Stimulated activated CD8-positive, alpha-beta memory T cell treated with anti-CD3 and anti-CD28 coated beads, Interleukin-2, amount 100 ng/mL, for 1 hour (primary cell): ENCODE data around the gene ITPR2.

Experiments used
- DNase-seq, 2 donors: peaks; one replicate each; pipeline ENCODE4 v3.0.0-alpha.2; 2020; ENCODE audit warnings: low read depth in 2 of 2

ITPR2 gene

DNA sequence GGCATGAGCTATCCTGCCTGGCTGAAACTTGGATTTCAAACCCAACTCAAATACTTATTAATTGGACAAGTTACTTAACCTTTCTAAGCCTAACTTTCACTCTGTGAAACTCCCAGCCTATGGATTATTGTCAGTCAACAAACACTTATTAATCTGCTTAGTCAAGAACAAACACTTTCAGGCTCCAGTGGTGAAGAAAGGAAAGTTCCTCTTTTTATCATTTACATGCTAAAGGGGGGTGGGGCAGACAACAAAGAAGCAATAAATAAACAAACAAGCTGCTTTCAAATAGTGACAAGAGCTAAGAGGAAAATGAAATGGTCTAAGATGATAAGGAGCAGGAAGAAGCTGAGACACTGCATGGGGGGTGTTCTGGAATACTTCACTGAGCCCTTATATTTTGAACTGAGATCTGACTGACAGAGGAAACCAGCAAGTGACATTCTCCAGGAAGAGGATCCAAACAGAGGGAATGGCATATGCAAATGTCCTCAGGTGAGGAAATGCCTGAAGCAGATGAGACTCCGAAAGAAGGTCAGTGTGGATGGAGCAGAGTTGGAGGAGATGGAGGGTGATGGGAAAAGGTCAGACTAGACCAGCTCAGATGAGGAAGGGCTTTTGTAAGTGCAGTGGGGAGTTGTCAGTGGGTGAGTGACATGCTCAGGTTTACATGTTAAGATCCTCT lies 259.6 kb downstream of the ITPR2 start:
- no peak for DNase-seq

DNA sequence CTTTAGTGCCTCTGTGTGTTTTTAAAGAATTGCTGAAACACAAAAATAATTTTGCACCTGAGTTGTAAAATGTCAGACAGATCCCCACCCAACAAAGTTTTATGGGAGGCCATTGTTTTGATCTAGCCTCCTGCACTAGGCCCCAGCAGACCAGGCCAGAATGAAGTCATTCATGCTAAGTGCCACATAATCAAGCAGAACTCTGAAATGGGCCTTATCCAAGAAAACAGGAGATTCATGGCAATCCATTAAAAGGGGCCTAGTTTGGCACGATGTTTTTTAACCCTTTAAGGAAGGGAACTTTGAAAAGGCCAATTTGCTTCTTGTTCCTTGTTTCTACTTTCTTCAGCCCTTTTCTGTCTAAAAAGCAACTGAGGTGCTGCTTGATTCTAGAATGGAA lies 260.9 kb downstream of the ITPR2 start:
- no peak for DNase-seq

DNA sequence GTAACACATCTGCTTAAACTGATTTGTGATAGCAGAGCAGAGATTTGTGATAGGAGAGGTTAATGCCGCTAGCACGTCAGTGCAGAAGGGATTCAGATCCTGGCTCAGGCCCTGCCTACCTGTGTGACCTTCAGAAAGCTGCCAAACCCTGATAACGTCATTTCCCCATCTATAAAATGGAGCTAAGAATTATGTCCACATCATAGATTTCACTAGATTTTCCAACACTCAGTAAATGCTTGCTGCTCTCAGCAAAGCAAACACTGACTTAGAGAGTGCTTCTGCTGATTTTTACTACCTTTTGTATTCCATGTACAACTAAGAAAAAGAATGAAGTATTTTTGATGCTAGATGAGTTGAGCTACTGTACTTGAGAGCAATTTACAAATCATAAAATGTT lies 261.4 kb downstream of the ITPR2 start:
- DNase-seq: no peak

DNA sequence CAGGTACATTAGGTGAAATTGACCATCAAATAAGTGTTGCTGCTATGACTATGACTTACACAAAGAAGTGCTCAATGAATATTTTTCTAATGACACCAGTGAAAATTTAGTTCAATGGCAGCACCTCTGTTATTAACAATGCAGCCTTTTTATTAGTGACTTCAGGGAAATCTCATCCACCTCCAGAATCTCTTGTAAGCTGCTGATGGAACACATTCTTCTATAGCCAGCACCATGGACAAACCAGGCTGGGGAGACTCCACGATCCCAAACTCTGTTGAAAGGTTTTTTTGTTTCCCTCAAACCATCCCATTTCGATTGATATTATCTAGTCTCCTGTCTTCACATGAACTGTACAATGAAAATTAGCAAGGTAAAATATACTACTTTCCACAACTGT lies 265.9 kb downstream of the ITPR2 start:
- DNase-seq: no peak

DNA sequence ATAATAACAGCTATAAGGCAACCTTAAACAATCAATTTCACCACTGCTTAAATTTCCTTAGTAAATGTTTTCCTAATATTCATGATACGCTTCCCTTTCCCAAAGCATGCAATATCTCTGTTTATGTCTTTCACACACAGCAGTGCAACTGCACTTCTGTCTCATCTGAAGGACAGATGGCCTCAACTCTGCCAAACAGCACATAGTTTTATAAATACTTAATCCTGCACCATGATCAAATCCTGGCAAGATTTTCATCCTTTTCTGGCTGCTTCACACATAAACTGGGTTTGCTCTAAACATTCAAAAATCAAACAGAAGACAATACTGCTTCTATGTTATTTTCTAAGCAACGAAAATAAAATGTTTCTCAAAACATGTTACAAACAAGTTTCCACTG lies 266.3 kb downstream of the ITPR2 start:
- DNase-seq: no peak

DNA sequence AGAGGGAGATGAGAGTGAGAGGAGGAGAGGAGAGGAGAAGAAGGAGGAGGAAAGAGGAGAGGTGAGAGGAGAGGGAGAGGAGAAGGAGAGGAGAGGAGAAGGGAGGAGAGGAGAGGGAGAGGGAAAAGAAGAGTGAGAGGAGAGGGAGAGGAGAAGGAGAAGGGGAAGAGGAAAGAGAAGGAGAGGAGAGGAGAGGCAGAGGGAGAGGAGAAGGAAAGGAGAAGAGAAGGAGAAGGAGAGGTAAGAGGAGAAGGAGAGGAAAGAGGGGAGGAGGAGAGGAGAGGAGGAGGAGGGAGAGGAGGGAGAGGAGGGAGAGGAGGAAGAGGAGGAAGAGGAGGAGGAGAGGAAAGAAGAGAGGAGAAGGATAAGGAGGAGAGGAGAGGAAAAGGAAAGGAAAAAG lies 266.8 kb downstream of the ITPR2 start:
- DNase-seq: no peak

- DNase-seq: no peak
Measured at GRCh38 chr12:26564391-26564790, 268.6 kb downstream of the ITPR2 start.

GRCh38 chr12:26563552-26563951 lies 269.4 kb downstream of the ITPR2 start:
- no peak for DNase-seq

GRCh38 chr12:26557326-26557725 lies 275.7 kb downstream of the ITPR2 start:
- DNase-seq: no peak

- no peak for DNase-seq
Measured at GRCh38 chr12:26556916-26557315, 276.1 kb downstream of the ITPR2 start.

GRCh38 chr12:26555139-26555538 lies 277.9 kb downstream of the ITPR2 start:
- no peak for DNase-seq

GRCh38 chr12:26554332-26554731 lies 278.7 kb downstream of the ITPR2 start:
- no peak for DNase-seq

GRCh38 chr12:26551385-26551784 lies 281.6 kb downstream of the ITPR2 start:
- no peak for DNase-seq

DNA sequence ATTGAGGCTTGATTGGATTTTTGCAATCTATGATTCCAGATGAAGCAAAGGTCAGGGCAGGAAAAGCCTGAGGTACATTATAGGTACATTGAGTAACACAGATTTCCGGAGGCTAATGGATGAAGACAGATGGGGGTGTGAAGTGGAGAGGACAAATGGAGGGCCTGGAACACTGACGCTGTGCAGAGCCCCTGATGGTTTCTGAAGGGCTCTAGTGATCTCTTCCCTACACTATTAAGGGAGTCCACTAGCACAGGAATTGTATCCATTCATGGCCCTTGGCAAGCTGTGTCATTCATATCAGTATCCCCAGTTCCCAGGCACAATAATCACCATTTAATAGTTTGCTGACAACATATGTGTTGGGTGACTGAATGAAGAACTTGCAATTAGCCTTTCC lies 284.8 kb downstream of the ITPR2 start:
- no peak for DNase-seq

DNA sequence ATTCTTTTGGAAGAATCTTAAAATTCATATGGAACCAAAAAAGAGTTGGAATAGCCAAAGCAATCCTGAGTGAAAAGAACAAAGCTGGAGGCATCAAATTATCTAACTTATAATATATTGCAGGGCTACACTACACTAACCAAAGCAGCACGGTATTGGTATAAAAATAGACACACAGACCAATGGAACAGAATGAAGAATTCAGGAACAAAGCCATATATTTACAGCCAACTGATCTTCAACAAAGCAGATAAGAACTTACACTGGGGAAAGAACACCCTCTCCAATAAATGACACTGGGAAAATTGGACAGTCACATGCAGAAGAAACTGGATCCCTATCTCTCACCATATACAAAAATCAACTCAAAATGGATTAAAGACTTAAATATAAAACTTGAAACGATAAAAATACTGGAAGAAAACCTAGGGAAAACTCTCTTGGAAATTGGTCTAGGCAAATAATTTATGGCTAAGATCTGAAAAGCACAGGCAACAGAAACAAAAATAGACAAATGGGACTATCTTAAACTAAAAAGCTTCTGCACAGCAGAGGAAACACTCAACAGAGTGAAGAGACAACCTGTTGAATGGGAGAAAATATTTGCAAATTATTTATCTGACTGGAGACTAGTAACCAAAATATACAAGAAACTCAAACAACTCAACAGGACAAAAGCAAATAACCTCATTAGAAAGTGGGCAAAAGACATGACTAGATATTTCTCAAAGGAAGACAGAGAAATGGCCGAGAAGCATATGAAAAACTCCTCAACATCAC lies 286.3 kb downstream of the ITPR2 start:
- DNase-seq: no peak

GRCh38 chr12:26539131-26539530 lies 293.9 kb downstream of the ITPR2 start:
- DNase-seq: no peak

DNA sequence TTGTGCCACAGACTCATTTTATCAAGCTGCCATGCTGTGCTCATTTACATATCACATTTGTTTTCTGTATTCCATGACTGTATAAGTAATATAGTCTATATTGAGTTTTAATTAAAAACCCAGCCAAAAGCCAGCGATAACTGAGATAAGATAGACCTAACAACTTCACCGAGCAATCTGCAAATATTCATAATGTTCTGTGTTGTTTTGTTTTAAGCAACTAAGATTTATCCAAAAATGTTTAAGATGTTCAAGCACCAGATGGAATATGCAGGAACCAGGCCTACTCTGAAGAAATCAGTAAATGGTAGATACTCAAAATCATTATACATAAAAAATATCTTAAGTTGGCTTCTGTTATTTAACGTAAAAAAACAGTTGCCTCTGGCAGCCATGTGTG lies 295.3 kb downstream of the ITPR2 start:
- DNase-seq: no peak

DNA sequence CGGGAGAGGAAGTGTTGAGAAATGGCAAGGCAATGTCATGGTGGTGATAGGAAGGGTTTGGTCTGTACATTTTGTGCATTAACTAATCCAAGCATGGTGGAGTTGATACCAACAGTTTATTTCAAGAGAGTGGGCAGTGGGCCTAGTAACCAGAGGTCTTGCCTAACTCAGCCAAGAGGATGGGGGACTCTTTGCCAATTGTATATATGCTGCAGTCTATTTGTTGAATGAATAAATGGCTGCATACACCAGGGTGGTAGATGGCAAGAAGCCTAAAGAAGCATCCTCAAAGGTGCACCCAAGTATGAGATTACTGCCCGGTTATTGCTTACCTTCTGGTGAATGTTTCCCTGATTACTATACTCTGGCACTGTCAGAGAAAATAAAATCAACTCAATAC lies 295.9 kb downstream of the ITPR2 start:
- no peak for DNase-seq

GRCh38 chr12:26535826-26536225 lies 297.2 kb downstream of the ITPR2 start:
- no peak for DNase-seq

DNA sequence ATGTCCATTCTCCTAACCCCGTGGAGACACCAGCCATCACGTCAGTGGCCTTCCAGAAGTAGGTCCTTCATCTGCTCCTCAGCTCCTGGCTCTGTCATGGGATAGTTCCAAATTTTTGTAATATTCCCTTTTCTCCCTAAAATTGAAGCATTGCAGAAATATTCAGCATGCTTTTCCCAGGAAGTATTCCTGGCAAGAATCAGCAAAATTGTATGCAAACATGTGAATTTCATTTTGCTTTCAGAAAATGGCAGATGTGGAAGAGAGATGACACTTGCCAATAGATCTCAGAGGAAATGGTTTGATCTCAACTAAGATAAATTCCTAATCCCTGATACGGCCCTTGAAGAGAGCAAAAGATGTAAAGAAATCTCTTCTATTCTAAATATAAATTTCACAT lies 298.9 kb downstream of the ITPR2 start:
- no peak for DNase-seq

DNA sequence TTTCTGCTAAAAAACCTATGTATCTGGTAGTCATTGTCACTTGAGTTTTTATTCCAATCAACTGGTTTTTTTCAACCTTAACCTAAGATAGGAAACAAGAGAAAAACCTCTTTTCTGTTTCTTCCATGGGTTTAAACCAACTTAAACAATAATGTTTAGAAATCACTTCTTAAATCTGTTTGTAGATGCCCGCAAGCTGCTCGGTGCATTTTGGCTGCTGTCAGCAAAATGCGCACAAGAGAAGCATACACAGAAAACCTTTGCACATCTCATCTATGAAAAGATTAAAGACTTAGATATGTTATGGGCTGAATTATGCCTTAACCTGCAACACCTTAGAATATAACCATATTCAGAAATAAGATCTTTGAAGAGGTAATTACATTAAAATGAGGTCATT lies 299.8 kb downstream of the ITPR2 start:
- DNase-seq: no peak

DNA sequence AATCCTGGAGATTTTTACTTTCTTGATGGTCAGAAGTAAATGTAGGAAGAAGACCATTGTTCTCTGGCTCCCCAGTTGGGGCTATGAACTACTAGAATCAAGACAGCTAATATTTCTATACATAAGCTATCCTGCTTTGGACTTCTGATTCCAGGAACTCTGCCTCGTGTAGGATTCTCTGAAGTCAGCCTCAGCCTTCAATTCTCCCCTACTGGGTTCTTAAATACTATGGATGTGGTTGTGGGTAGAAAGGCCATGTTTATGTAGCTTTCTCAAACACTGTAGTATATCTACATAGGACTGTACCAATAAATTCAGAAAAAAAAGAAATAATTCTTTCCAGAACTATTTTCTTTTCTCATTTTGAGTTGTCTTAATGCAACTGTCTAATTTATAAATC lies 302.5 kb downstream of the ITPR2 start:
- DNase-seq: no peak

DNA sequence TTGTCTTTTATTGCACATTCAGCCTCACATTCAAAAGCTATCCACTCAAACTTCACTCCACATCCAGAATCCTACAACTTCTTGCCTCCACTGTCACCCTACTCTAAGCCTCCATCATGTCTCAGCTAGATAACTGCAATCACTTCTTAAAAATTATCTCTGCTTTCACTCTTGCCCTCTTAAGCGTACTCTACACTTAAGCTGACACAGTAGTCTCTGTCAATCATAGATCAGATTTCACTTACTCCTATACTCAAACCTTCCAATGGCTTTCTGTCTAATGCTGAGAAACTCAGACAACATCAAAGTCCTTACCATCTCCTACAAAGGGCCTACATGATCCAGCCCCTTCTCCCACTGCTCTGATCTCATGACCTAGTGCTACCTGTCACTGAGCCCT lies 304.1 kb downstream of the ITPR2 start:
- DNase-seq: no peak

DNA sequence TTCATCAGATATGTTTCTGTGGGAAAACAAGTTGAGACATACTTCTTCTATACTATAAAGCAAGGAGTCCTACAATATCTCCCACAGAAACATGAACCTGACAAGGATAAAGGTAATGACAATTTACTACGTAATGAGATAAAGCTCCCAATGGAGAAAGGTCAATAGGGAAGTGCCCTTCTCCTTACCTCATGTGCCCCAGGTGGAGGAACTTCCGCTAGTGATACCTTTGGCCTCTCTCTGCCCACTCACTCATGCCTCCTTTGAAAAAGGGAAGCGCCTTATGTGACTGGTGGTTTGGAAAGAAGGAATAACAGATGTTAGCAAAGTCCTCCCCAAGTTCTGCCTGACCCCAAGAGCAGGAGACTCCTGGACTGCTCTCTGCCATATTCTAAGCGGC lies 305.3 kb downstream of the ITPR2 start:
- no peak for DNase-seq
